Activated CD4-positive, alpha-beta T cell treated with anti-CD3 and anti-CD28 coated beads, Interleukin-2, amount 50 U/mL, for 1 hour (primary cell): Measurements from ENCODE around the gene AMMECR1.

ENCODE experiments used
- DNase-seq: peaks from one replicate; pipeline ENCODE4 v3.0.0-alpha.2; 2020

AMMECR1 gene

GRCh38 chrX:110204986-110205385 lies 112.9 kb downstream of the AMMECR1 start:
- DNase-seq: no peak

- no peak for DNase-seq
These were observed 116.1 kb downstream of the AMMECR1 start for GRCh38 chrX:110201799-110202198.

- no peak for DNase-seq
These were observed 122.9 kb downstream of the AMMECR1 start for GRCh38 chrX:110194977-110195376.

DNA sequence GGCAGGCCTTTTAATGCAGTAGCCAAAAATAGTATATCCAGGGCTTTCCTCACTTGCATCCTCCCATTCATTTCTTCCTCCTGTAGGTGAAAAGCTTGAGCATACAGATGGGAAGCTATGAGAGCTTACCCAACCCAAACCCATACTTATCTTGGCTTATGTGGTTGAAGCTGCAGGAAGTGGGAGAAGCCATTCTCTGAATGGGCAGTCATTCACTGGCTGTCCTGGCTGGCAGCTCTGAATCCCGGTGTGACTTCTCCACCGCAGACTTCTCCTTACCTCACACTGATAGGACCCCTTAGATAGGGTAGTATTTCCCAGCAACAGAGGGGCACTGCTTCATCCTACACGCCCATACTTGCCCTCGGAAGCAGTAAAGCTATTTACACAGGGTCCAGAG lies 125.4 kb downstream of the AMMECR1 start:
- no peak for DNase-seq

DNA sequence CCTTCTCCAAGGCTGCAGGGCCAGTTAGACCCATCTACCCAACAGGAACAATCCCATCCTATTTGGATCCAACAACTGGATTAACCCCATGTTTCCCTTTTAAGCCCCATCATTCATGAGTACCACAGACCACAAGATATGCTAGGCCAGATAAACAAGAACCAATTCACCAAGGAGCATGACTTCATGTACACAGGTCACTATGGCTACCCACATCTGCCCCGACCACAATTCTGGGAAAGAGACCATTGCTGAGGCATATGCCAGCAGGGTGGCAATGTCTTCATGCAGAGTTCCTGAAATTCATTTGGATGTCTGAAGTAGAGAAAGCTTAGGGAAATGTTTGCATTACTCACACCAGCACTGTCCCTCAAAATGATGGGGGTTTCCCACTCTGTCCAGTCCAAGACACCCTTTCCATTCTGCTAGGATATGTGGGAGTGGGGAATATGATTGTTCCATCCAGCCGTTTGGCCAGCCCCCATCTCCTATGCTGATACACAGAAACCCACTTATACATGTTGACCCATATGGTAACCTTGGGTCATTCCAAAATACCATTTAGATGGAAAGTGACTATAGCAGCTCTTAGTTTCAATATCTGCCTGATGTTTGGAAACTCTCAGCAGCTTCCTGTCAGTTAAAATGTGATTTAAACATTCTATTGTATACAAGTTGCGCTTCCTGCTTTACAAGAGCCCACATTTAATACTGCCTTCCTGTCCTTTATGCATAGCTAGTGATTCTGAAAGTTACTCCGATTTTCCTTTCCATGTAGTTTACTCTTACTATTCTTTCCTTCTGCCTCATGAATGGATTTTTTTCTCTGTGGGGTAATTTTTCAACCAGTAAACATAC lies 129.0 kb downstream of the AMMECR1 start:
- no peak for DNase-seq

DNA sequence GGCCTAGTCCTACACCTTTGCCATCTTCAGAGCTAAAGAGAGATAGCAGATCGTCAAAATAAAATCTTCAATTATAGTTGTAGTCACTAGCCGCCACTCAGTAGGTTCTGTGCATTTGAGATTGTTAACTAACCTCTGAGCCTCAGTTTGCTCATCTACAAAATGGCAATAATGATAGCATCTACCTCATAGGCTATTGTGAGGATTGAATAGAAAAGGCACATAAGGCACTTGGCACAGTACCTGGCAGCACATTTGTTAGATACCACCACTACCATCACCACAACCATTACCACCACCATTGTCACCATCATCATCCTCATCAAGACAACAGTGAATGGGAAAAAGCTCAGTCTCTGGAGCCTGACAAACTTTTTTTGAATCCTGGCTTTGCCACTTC lies 134.6 kb downstream of the AMMECR1 start:
- DNase-seq: no peak

DNA sequence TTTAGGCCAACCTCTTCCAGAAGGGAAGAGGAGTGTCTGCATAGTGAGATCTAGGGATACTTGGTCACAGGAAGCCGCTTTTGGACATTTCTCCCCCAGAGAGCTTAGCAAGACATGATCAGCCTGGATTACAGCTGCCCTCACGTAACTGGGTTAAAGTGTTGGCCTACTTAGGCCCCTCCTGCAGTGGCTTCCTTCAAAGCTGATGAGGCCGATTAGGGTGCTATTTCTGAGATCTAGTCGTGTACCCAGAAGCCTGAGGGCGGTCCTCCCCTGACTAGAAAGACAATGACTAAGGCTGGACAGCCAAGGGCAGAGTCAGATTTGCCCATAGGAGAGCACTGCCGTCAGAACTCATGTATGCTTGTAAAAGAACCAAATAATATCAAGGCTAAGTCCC lies 135.0 kb downstream of the AMMECR1 start:
- no peak for DNase-seq

DNA sequence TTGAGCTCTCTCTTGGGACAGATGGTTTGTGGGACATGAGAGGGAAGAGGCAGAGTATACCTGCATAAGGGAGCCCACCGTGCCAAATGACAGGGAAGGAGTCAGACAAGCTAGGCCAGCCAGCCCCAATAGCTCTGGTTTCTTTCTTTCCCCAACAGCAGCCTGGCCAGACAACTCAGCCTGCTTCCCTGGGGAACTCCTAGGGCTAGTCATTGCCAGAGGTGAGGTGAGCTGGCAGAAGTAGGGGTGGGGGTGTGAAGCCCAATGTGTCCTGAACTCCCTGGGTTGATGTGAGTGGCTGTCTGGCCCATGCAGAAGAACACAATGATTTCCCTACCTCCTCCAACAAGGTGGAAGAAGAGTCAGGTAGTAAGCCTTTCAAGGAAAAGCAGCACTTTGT lies 135.5 kb downstream of the AMMECR1 start:
- no peak for DNase-seq

- DNase-seq: no peak
These were observed 136.3 kb downstream of the AMMECR1 start for GRCh38 chrX:110181459-110182137.

DNA sequence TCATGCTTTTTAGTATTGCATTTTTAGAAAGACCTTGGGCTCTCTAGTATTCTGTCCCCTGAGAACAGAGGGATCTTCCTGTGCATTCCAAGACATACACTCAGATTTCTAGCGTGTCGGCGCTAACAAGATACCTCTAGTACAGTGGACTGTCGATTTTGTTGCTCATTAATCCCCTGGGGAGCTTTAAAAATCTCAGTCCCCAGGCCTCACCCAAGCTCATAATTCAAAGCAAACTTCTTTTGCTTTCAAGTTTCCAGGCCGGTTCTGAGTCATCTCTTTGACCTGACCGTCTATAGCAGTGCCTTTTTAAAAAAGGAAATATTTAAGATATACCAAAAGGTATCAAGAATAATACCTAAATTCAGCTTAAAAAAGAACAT lies 137.0 kb downstream of the AMMECR1 start:
- no peak for DNase-seq

DNA sequence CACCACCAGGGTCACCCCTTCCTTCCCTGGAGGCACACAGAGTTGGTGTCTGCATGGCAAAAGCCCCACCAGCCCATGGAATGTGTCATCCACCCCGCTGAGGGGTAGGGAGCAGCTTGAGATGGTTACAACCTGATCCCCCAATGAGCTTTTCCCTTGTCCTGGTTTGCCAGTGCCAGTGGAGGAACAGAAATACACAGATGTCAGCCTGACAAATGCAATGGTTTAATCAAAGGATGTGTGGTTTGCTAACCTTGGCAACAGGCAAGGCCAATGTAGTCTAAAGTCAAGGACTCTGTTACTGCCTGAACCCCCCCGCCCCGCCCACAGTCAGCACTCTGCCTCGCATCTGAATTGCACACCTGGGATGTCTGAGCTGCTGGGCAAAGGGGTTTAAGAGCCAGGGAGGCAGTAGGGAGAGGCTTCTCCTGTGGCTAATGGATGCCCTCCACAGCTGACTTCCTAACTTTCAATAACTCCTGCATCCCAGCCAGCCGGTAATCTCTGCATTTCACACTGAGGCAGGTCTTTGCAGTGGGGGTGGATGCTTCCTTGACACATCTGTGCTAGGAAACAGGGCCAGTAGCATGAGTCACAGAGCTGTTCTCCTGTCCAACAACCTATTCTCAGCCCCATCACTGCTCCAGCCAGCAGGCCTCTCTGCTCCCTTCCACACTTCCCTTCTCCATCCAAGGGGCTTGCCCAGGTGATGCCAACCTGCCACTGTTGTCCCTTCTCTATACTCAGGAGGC lies 137.5 kb downstream of the AMMECR1 start:
- DNase-seq: no peak

GRCh38 chrX:110178179-110178865 lies 139.6 kb downstream of the AMMECR1 start:
- no peak for DNase-seq

GRCh38 chrX:110175696-110176095 lies 142.2 kb downstream of the AMMECR1 start:
- DNase-seq: no peak

DNA sequence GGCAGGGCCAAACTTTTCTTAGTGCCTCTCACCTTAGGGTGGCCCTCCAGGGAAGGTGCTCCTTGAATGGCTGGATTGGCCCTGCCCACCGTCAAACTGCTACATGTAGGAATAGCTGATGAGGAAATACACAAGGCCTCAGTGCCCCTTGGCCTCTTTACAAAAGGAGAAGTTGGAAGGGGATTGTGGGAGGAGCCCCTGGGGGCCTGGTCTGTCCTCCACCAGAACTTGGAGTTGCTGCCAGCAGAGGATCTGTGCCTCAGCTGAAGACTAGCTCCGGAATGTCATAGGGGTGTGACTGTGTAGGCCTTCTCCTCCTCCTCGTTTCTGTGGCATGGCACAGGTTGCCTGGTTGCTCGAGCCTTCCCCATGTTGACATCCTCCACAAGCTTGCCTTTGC lies 142.7 kb downstream of the AMMECR1 start:
- DNase-seq: no peak

DNA sequence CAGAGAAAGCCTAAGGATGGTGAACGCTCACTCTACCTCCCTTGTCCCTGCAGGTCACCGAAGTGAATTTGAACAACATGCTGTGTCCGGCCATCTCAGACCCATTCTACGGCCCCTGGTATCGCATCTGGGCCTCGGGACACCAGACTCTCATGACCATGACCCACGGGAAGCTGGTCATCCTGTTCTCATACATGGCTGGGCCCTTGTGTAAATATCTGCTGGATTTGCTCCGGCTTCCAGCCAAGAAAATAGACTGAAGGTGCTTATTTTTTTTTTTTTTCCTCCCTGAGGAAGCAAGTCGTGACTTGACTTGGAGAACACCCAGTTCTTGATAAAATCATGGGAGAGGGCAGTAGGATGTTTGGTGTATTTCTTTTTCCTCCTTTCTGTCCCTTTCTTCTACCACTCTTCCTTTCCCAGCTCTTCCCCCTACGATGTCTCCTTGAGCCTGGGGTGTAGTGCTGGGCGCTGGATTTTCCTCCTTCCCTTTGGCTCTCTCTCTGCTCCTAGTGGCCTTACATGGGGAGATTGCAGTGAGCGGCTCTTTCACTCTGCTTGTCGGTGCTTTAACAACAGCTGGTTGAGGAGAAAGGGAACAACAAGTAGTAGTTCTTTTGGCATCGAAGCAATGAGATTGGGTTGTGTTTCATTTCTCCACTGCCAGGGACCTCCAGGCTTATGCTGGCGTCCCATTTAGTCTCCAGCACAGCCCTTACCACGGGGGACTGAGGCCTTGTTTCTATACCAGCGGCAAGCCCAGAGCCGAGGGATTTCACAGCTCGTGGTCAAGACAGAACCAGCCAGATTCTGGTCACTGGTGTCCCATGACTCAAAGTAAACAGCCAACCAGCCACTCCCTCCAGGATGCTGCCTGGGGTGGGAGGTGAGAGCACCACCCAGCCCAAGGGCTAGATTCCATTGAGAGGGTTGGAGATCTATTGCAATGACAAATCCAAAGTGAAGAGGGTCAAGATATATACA lies 144.4 kb downstream of the AMMECR1 start:
- DNase-seq: no peak

GRCh38 chrX:110172215-110172614 lies 145.7 kb downstream of the AMMECR1 start:
- DNase-seq: no peak

DNA sequence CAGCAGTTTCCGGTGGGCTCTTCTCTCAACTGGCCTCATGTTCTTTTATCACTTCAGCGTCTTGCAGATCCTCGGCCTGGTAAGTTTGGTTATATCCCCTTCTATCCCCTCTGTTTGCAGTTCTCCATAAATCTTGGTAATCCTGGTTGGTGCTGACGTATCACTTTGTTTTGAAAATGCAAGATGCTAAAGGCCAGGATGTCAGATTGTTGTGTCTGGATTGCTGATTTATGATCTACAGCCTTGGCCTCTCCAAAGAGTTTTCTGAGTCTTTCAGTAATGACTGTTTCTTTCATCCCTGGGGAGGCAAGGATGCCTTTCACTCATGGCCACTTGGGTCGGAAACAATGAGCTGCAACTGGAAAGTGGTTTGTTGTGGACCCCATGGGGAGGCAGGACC lies 146.4 kb downstream of the AMMECR1 start:
- no peak for DNase-seq

DNA sequence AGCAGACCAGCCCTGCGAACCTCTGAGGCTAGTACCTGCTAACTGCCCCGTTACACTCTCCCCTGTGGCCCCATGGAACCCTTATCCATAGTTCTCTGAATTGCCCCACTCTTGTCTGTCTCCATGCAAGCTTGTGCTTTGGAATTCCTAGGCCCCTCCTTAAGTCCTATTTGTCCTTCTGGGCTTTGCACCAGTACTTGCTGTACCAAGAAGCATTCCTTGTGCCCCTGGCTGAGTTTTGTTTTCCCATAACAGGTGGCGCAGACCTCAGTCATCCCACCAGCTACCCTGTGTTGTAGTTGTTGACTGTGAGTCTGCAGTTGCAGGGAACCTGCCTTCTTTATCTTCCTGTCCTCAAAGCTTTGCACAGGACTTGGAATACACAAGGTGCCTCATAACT lies 147.9 kb downstream of the AMMECR1 start:
- no peak for DNase-seq

GRCh38 chrX:110168585-110168984 lies 149.3 kb downstream of the AMMECR1 start:
- DNase-seq: no peak

DNA sequence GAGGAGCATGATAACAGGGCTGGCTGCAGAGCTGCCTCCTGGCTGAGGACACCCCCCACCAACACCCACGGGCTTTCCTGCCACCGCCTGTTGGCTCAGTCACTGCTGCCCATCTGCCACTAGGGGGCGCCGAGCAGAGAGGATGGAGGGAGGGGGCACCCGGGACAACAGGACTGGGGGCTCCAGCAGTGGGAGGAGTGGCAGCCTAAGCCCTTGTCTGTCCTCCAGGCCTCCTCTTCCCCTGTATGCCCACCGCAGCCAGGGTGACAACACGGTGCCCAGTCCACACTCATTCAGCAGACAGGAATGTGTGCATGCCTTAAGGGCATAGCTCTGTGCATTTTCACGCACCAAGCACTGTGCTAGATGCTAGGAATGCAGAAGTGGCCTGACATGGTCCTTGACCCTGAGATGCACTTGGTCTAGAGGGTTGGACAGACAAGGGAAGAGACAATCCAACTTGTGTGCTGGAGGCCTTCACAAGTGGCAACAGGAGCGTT lies 149.9 kb downstream of the AMMECR1 start:
- DNase-seq: peak; percentile 44

DNA sequence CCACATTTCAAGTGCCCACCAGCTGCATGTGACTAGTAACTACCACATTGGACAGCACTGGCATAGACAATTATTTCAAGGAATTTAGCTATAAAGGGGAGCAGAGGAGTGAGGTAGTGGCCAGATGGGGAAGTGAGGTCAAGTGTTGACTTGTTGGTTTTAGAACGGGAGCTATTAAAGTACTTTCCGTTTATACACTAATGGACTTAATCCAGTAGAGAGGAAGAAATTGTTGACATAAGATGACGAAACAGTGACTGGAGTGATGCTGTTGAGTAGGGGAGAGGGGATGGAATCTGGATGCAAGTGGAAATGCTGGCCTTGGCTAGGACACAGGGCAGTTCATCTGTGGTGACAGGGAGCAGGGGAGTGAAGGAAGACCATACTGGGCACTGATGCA lies 154.4 kb downstream of the AMMECR1 start:
- DNase-seq: no peak

DNA sequence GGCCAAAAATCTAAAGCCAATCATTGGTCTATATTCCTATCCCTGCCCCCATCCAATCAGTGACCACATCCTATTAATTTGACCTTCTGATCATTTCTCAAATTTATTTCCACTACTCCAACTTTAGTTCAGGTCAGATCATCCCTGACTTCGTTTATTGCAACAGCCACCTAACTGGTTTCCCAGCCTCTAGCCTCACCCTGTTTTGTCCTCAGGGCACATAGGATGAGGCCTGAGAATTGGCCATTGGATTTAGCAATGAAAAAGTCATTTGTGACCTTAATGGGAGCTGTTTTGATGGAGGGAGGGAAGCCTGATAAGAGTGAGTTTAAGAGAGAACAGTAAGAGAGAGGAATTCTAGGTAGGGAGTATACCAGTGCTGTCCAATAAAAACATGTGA lies 155.0 kb downstream of the AMMECR1 start:
- no peak for DNase-seq
